ENCODE measurements around the gene IQCK.
"Not testable (repeated sequence)": the region's sequence is repeated elsewhere in the genome, so short reads cannot be mapped to it uniquely, and the experiment has no call there.

Gene IQCK

DNA sequence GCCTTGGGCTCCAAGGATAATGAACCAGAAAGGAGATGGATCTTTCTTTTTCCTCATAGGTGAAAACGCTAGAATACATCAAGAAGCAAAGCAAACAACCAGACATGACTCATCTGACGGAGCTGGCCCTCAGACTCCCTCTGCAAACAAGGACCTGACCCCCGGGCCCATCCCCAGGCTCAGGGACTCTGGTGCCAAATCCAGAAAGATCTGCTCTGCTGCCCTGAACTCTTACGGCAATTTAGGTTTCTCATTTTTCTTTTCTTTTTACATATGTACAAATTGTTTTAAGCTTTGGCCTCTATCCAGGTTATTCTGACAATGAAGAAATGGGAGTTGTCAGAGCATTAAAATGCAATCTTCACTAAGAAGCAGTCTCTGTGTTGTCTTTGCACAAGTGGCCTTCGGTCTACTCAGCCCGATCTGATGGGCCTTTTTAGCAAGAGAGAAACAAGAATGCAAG is 17.7 kb upstream of the IQCK start:
- no peak for DNase-seq

DNA sequence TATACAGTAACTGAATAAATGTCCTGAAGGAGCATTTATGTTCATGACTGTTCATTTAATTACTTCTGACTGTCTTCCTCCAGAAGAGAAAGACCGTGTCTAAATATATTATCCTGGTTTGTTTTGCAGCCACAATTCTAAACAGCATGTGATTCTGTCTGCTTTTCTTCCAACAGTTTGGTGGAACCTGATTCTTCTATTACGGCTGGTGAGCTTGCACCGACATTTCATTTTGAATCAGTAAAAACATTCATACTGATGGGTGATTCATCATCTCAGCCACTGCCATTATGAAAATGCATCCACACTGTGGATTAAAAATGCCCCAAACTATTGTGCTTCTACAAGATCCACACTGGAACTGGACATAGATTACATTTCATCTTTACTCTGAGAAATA is 17.0 kb upstream of the IQCK start:
- DNase-seq, result no peak

DNA sequence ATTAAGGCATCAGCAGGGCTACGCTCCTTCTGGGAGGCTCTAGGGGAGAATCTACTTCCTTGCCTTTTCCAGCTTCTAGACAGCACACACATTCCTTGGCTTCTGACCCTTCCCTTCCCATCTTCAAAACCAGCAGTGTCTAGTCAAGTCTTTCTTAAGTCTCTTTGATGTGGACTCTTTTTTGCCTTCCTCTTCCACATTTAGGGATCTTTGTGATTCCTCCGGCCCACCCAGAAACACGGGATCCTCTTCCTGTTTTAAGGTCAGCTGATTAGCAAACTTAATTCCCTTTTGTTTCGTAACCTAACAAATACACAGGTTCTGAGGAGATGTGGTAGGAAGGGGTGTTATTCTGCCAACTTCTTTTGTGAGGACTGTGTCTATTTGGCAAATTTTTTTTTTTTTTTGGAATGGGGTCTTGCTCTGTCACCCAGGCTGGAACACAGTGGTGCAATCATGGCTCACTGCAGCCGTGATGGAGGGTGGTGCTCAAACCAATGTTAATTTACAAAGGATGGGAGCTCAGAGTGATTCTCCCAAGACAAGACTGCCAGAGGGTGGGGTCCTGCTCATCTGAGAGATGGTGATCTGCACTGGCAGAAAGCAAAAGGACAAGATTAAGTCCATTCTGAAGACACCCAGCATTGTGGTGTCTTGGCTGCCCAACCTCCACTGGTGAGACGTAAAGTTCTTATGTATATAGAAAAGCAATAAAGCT is 14.7 kb upstream of the IQCK start:
- DNase-seq, result no peak

DNA sequence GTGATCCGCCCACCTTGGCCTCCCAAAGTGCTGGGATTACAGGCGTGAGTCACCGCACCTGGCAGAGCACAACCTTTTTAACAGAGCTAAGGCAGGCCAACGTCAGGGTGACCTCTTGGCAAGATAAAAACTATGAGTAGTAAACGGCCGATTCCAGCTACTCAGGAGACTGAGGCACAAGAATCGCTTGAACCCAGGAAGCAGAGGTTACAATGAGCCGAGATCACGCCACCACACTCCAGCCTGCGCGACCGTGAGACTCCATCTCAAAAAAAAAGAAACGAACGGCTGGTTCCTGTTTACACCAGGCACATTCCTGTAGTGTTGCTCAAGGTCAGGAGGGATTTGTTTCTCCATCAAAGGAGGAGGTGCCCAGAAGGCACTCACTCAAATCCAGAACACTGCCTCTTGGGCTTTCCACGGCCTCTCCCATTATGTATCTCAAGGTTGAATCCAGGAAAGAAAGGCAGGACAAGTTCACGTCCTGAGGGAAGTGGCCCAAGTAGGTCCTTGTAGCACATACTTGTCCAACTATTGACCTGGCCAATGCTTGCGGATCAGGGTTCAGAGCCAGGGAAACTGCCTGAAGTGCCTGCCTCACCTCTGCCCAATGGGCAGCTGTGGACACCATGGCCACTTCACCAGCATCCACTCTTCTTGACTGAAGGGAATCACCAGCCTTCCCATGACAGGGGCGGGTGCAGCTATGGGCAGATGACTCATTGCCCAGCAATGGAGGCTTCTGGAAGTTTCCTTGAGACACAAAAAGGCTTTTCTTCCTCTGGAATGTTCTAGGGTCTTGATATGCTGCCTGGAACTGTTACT is 13.5 kb upstream of the IQCK start:
- DNase-seq, result no peak

DNA sequence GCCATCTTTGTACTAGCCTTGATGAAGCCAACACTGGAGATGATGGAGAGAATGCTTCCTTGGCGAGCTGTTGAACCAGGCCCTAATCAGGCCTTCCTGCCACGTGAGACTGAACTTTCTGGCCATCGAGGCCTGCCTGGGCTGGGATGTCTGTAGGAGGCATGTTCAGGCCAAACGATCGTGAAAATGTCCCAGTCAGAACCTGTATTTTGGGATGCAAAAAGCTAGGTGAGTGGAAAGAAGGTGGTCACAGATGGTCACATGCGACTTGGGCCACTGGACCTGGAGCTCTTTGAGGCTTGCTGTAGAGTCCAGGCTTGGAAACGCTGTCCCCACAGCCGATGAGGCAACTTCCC is 12.9 kb upstream of the IQCK start:
- no peak for DNase-seq

DNA sequence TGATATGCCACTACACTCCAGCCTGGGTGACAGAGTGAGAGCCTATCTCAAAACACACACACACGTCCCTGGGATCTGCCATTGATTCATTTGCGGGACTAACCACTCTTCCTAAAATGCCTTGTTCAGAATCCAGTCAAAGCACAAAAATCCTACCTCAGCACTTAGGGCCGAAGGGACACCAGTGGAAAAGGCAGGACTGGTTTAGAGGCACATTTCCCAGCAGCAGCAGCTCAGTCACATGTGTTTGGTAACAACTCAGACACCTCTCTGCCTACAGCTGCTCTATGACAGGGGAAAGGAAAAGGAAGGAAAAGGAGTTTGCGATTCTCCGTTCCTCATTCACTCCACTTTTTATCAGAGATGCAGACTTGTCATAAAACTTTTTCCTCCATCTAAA is 12.2 kb upstream of the IQCK start:
- no peak for DNase-seq

DNA sequence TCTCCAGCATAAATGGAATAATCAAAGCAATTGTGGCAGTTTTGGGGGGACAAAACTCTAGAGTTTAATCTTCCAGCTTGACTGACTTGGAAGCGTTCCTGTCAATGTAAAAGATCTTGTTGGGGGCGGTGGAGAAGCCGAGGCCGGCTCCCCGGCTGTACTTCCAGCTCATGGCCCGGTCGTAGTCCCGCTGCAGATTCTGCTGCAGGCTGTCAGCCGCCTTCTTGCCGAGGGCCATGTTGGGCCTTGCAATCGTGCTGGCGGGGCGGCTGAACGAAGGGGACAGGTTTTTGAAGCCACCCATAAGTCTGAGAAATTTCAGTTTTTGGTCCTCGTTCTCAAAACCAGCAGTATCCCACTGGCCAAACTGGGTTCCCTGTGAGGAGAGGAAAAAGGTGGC is 11.2 kb upstream of the IQCK start:
- no peak for DNase-seq

DNA sequence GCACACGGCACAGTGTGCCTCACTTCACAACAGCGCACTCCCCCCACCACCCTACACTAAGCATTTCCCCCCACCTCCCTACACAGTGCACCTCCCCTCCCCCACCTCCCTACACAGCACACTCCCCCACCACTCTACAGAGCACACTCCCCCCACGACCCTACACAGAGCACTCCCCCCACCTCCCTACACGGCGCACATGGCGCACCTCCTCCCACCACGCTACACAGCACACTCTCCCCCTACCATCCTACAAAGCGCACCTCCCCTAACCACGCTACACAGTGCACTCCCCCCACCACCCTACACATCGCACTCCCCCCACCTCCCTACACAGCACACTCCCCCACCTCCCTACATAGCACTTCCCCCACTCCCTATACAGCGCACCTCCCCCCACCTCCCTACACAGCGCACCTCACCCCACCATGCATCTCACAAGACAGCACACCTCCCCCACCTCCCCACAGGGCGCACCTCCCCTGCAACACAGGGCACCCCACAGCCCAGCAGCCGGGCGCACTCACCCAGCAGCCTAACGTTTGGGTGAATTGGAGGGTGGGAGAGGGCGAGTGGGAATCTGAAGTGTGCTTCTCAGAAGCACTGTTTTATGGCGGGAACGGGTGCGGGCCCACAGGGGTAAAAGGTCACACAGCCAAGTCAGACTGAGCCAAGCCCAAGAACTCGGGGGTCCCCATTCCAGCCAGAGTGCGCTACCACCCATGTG is 10.3 kb upstream of the IQCK start:
- no peak for DNase-seq

DNA sequence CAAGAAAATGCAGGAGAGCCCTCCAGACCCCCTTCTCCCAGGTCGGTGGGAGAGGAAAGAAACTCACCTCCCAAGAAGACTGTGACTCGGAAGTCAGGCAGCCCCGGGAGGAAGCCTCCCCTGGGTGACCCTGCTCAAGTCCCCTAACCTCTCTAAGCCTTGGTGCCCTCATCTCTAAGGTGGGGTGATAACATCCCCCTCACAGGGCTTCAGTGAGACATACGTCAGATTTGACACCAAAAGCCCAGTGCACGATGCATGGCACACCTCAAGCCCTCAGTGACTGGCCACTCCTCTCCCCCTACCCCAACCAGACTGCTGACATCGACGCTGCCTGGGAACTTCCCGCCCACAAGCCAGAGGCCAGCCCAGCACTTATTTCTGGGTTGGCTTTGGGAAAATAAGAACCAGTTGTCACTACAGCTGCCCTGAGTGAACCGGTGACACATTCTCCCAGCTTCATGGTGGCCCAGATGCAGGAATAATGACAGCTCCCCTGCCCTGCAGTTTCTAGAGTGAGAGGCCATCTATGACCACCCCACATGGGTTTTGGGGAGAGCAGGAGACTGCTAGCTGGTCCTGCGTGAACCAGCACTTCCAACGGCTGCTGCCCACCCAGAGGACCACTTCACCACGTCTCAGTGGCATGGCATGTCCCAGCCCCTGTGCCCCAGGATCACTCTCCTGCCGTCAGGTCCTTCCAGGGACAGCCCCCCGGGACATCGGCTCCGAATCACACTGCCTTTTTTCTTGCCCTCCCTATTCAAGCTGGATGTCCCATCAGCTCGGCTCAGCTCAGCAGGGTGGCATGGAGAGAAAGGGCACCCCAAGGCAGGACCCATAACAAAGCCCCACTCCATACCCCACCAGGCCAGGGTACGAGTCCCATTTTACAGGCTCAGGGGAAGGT is 9.5 kb upstream of the IQCK start:
- no peak for DNase-seq

DNA sequence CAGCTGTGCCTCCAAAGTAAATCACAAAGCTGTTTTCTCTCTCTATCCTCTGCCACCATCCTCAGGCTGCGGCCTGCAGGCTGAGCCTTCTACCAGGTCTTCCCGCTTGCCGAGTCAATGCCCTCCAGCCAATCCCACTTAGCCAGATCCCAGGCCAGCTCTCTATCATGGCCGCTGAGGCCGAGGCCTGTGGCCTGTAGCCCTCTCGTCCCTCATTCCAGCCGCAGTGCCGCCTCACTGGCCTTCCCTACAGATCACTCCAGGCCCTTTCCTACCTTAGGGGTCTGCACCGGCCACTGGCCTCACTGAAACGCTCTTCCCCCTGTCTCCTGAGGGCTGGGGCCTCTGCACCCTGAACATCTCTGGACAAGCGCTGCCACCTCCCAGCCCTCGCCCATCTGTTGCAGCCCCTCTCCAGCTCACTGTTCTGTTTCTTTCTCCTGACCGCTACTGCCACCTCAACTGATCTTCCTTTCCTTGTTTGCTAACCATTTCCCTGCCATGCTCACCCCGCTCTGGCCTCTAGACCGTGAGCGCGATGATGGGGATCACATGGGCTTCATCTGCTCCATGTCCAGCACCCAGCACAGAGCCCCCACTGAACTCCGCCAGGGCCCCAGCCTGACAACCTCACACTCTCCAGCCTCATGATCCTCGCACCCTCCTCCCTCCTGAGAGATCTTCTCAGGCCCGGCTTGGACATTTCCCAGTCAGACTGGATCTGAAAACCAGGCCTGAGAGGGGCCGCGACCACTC is 8.5 kb upstream of the IQCK start:
- no peak for DNase-seq

DNA sequence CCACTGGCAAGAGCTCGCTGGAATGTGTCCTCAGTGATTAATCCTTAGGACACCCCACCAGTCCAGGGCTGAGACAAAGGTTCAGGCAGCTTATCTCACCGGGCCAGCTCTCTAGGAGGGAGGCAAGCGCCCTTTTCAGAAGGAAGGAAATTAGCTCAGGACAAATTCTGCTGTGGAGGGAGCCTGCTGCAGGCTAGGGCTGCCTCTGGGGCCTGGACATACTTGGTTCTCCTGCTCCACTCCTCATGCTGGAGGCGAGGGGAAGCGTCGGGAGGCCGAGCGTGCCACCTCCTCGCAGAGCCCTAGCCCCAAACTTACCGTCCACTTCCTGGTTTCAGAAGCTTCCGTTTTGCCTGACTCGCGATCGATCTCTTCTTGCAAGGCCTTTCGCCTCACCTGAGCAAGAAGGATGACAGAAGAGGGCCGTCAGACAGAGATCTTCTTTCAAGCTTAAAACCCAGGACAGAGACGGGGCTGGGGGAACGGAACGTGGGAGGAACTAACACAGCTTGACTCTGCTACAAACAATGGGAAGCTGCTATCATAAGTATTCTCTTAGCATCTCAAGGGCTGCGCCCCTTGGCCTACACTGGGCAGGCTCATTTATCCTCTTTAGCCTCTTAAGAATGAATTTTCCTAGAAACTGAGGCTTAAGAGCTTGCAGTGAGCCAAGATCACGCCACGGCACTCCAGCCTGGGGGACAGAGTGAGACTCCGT is 7.7 kb upstream of the IQCK start:
- no peak for DNase-seq

DNA sequence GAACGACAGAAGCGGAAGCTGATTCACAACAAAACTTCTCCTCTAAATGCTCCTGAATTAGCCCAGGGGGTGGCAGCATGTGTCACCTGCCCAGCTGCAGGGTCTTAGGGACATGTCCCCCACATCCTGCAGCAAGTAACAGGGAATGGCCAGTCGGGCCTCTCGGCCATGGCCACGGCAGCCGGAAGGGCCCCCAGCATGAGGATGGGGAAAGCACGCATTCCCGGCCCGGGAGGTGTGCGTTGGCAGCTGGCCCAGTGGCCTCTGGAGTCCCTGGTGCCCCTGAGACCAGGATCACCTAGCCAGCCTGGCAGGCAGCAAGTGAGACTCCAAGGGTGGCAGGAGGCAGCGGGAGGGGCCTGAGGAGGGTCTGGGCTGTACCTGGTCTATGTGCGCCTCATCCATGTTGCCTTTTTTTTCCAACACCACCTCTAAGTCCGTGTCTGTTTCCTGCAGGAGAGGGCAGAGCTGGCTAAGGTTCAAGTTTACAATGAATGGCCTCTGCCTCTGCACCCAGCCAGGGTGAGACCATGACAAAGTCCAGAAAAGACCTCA is 7.0 kb upstream of the IQCK start:
- no peak for DNase-seq

DNA sequence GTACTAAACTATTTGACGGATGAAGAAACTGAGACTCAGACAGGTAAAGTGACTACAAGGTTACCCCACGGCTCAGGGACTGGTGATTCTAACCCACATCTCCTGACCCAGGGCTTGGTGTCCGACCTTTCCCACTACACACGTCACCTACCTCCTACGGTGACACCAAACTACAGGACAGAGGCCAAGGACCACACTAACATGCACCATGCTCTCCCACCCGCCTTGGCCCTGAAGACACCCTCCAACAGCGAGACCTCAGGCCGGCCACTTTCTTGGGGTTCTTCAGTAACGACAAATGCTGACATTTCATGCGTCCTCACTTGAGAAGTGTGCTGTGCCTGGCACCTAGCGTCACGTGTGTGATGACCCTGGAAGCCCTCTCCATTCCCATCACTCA is 6.4 kb upstream of the IQCK start:
- DNase-seq, result no peak

DNA sequence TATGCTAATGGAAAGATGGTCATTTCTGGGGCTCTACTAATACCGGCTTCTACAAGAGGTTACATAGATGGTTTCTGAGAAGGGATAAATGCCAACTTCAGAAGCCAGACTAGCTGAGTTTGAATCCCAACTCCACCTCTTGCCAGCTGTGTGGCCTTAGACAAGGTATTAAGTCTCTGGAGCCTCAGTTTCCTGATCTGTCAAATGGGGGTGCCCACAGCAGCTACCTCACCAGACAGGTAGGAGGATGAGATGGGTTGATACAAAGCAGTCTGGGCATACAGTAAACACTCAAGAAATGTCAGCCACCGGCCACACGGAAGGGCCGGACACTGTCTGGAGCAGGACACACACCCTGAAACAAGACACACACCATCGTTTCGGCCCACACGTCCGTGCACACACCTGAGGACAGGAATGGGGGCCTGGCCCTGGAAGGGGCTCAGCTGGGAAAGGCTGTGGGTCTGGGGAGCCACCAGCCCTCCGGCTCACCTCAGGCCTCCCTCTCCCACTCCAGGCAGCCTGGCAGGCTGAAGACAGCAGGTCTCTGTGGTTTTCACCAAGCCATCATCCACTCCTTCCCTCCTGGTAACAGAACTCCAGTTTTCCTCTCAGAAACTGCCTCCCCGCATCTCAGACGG is 5.5 kb upstream of the IQCK start:
- no peak for DNase-seq

DNA sequence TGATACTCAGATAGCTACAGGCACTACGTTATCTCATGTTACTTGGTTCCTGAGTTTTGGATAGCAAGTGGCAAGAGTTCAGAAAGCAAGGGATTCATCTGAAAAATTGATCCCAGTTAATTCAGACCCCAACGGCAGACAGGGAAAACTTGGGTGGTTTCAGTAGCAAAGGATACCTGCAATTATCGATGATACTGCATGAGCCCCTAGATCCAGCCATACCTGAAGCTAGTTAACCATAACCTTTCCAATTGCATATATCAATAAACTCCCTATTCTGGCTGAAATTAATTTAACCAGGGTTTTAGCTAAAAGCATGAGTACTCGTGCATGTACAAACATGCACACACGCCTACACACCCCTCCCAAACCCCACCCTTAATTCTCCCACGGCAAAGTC is 4.4 kb upstream of the IQCK start:
- DNase-seq, result no peak

DNA sequence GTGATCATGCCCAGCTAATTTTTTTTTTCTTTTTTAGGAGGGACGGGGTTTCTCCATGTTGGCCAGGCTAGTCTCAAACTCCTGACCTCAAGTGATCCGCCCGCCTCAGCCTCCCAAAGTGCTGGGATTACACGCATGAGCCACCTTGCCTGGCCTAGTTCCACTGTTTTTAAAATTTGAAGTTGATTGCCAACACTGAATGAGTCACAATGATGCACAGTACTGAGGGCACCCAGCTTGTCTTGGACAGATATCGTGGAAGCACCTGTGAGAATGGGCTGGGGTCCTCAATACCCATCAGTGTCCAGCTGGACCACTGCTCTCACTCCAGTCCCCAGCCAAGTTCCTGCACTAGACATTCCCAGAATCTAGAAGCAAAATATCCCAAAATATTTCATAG is 2.5 kb upstream of the IQCK start:
- DNase-seq, result no peak

DNA sequence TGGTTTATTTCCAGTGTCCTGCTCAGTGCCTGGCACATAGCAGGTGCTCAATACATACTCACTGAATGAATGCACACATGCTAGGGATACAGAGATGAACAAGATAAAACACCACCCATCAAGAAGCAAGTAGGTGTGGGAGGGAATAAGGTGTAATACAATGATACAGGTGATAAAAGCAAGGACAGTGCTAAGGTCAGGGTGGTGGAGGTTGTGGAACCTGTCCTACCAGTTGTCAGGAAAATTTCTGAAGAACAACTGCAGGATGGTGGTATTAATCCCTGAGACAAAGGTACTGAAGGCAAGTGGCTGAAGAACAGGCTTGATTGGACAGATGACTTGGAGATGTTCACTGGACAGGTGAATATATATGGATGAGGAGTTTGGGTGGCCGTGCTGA is 1.9 kb upstream of the IQCK start:
- DNase-seq, result no peak

DNA sequence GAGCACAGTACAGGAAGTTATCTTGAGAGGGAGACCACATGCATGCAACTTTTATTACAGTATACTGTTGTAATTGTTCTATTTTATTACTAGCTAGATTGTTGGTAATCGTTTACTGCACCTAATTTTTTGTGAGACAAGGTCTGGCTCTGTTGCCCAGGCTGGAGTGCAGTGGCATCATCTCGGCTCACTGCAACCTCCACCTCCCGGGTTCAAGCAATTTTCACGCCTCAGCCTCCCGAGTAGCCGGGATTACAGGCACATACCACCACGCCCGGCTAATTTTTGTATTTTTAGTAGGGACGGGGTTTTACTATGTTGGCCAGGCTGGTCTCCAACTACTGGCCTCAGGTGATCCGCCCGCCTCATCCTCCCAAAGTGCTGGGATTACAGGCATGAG is 1.3 kb upstream of the IQCK start:
- DNase-seq, result not testable (repeated sequence)

DNA sequence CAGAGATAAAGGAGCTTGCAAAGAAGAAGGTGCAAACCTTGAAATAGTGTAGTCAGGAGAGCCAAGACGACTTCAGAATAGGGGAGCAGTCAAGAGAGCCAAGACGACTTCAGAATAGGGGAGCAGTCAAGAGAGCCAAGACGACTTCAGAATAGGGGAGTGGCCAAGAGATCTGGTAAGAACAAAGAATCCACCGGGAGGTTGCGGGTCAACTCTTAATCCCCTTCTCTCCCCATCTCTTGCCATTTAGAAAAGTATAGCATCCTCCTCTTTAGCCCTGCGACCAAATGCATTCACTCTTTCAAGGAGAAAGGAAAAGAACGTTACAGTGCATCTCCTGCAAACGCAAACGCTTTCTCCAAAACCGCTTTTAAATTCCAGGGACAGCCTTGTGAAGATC is 757 bp upstream of the IQCK start:
- no peak for DNase-seq

DNA sequence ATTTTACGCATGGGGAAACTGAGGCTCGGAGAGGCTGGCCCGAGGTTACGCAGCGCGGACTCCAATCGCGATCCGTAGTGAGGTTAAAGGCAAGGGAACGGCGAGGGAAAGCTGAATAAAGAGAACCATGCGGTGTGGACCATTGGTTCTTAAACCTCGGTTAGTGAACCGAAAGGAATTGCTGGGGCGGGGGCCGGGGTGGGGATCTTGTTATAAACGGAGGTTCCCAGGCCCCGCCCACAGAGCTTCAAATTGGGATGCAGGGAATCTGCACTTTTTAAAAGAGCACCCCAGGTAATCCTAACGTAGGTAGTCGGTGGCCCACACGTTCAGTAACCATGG is 524 bp downstream of the IQCK start:
- DNase-seq, result no peak

Data from activated CD8-positive, alpha-beta memory T cell treated with anti-CD3 and anti-CD28 coated beads, Interleukin-2, amount 50 U/mL, for 48 hours (primary cell).